HEK293 (cell line): ENCODE data around the gene KLF12.

ENCODE experiments used
- CTCF ChIA-PET: fragments of 350-600 bp; formaldehyde crosslinking; extraction: SDS; loops from one replicate; lab custom pipeline; 2021; ENCODE audit warnings: antibody characterized with exemption; lab: Yijun Ruan, JAX
- POLR2A ChIA-PET: fragments of 300-600 bp; formaldehyde crosslinking; extraction: SDS; loops from one replicate; lab custom pipeline; 2020; ENCODE audit warnings: antibody characterized with exemption, inconsistent platforms; lab: Yijun Ruan, JAX
- H3K27ac ChIP-seq: fragments of 200-500 bp; sonication (Bioruptor generic); 2 replicates; pipeline ENCODE4 v1.5.1; 2014; ENCODE audit warnings: low read depth, low read length, control low read depth, inconsistent platforms; ENCODE audit errors: extremely low read depth
- H3K36me3 ChIP-seq, 2 experiments: fragments of 200-500 bp in 1 of 2; sonication (Bioruptor generic) in 1 of 2; 1 replicate in 1 of 2; 2 replicates in 1 of 2; pipeline ENCODE4 v1.5.1; 2014 to 2017; ENCODE audit warnings: inconsistent platforms in 2 of 2, low read length in 2 of 2; ENCODE audit not compliant: control insufficient read depth in 2 of 2, insufficient read depth in 1 of 2
- H3K4me1 ChIP-seq: fragments of 200-500 bp; sonication (Bioruptor generic); 2 replicates; pipeline ENCODE4 v1.5.1; 2014; ENCODE audit warnings: mild to moderate bottlenecking, low read length, inconsistent platforms; ENCODE audit not compliant: control insufficient read depth, insufficient read depth
- H3K4me3 ChIP-seq: 2 replicates; pipeline ENCODE4 v1.5.1; 2011; ENCODE audit warnings: low read depth, mild to moderate bottlenecking, control low read depth, low read length, moderate library complexity
- H3K9me3 ChIP-seq: fragments of 200-500 bp; sonication (Bioruptor generic); 2 replicates; pipeline ENCODE4 v1.5.1; 2014; ENCODE audit warnings: low read depth, low read length, inconsistent platforms; ENCODE audit not compliant: control insufficient read depth, insufficient read depth
- GFI1B ChIP-seq: fragments of 450-650 bp; formaldehyde crosslinking; IDR thresholded peaks from 2 replicates; pipeline ENCODE4 v1.5.1; 2016; ENCODE audit warnings: missing biosample characterization, missing genetic modification characterization
- GLI2 ChIP-seq: fragments of 450-650 bp; formaldehyde crosslinking; IDR thresholded peaks from 2 replicates; pipeline ENCODE4; 2017; ENCODE audit warnings: missing biosample characterization, missing genetic modification characterization, low read depth, borderline replicate concordance
- KLF16 ChIP-seq: fragments of 450-650 bp; formaldehyde crosslinking; IDR thresholded peaks from 2 replicates; pipeline ENCODE4 v1.5.1; 2017; ENCODE audit warnings: missing biosample characterization, missing genetic modification characterization
- KLF9 ChIP-seq: fragments of 450-650 bp; formaldehyde crosslinking; IDR thresholded peaks from 2 replicates; pipeline ENCODE4 v1.5.1; 2016; ENCODE audit warnings: missing biosample characterization, missing genetic modification characterization, low read depth
- SCRT1 ChIP-seq: fragments of 450-650 bp; formaldehyde crosslinking; IDR thresholded peaks from 2 replicates; pipeline ENCODE4 v1.5.1; 2016; ENCODE audit warnings: missing biosample characterization, missing genetic modification characterization, borderline replicate concordance
- SP7 ChIP-seq: fragments of 450-650 bp; formaldehyde crosslinking; IDR thresholded peaks from 2 replicates; pipeline ENCODE4 v1.5.1; 2016; ENCODE audit warnings: missing biosample characterization, missing genetic modification characterization
- ZBTB1 ChIP-seq: fragments of 450-650 bp; formaldehyde crosslinking; IDR thresholded peaks from 2 replicates; pipeline ENCODE4 v1.5.1; 2016; ENCODE audit warnings: missing biosample characterization, missing genetic modification characterization
- ZBTB21 ChIP-seq: fragments of 450-650 bp; formaldehyde crosslinking; IDR thresholded peaks from 2 replicates; pipeline ENCODE4 v1.5.1; 2017; ENCODE audit warnings: missing biosample characterization, missing genetic modification characterization
- ZBTB7A ChIP-seq: fragments of 450-650 bp; formaldehyde crosslinking; IDR thresholded peaks from 2 replicates; pipeline ENCODE4 v1.5.1; 2016; ENCODE audit warnings: low read depth, missing biosample characterization, missing genetic modification characterization
- ZFP41 ChIP-seq: fragments of 450-650 bp; formaldehyde crosslinking; IDR thresholded peaks from 2 replicates; pipeline ENCODE4 v1.5.1; 2016; ENCODE audit warnings: missing biosample characterization, missing genetic modification characterization, borderline replicate concordance
- ZNF121 ChIP-seq: fragments of 450-650 bp; formaldehyde crosslinking; IDR thresholded peaks from 2 replicates; pipeline ENCODE4 v1.5.1; 2016; ENCODE audit warnings: missing biosample characterization, missing genetic modification characterization
- ZNF140 ChIP-seq: fragments of 450-650 bp; formaldehyde crosslinking; IDR thresholded peaks from 2 replicates; pipeline ENCODE4 v1.5.1; 2016; ENCODE audit warnings: missing biosample characterization, missing genetic modification characterization
- ZNF169 ChIP-seq: fragments of 450-650 bp; formaldehyde crosslinking; IDR thresholded peaks from 2 replicates; pipeline ENCODE4 v1.5.1; 2016; ENCODE audit warnings: missing biosample characterization, missing genetic modification characterization
- ZNF211 ChIP-seq: fragments of 450-650 bp; formaldehyde crosslinking; IDR thresholded peaks from 2 replicates; pipeline ENCODE4 v1.5.1; 2016; ENCODE audit warnings: low read depth, missing biosample characterization, missing genetic modification characterization
- ZNF24 ChIP-seq: fragments of 450-650 bp; formaldehyde crosslinking; IDR thresholded peaks from 2 replicates; pipeline ENCODE4 v1.5.1; 2016; ENCODE audit warnings: missing biosample characterization, missing genetic modification characterization
- ZNF266 ChIP-seq: fragments of 450-650 bp; formaldehyde crosslinking; IDR thresholded peaks from 2 replicates; pipeline ENCODE4 v1.5.1; 2016; ENCODE audit warnings: missing biosample characterization, missing genetic modification characterization, low read depth
- ZNF292 ChIP-seq: fragments of 450-650 bp; formaldehyde crosslinking; IDR thresholded peaks from 2 replicates; pipeline ENCODE4 v1.5.1; 2016; ENCODE audit warnings: low read depth, missing biosample characterization, missing genetic modification characterization, borderline replicate concordance
- ZNF341 ChIP-seq: fragments of 450-650 bp; formaldehyde crosslinking; IDR thresholded peaks from 2 replicates; pipeline ENCODE4; 2016; ENCODE audit warnings: low read depth, missing biosample characterization, missing genetic modification characterization
- ZNF449 ChIP-seq: fragments of 450-650 bp; formaldehyde crosslinking; IDR thresholded peaks from 2 replicates; pipeline ENCODE4 v1.5.1; 2017; ENCODE audit warnings: missing biosample characterization, mild to moderate bottlenecking, missing genetic modification characterization, moderate library complexity
- ZNF654 ChIP-seq: fragments of 450-650 bp; formaldehyde crosslinking; IDR thresholded peaks from 2 replicates; pipeline ENCODE4 v1.5.1; 2016; ENCODE audit warnings: low read depth, missing biosample characterization, missing genetic modification characterization
- ZNF664 ChIP-seq: fragments of 450-650 bp; formaldehyde crosslinking; IDR thresholded peaks from 2 replicates; pipeline ENCODE4 v1.5.1; 2016; ENCODE audit warnings: missing biosample characterization, missing genetic modification characterization
- ZNF677 ChIP-seq: fragments of 450-650 bp; IDR thresholded peaks from 2 replicates; pipeline ENCODE4 v1.5.0; 2018; ENCODE audit warnings: missing biosample characterization, mild to moderate bottlenecking, missing genetic modification characterization, moderate library complexity
- ZNF701 ChIP-seq: fragments of 450-650 bp; formaldehyde crosslinking; IDR thresholded peaks from 2 replicates; pipeline ENCODE4 v1.5.1; 2016; ENCODE audit warnings: missing biosample characterization, missing genetic modification characterization
- ZNF792 ChIP-seq: fragments of 450-650 bp; formaldehyde crosslinking; IDR thresholded peaks from 2 replicates; pipeline ENCODE4 v1.5.1; 2016; ENCODE audit warnings: missing biosample characterization, missing genetic modification characterization
- ZNF830 ChIP-seq: fragments of 450-650 bp; IDR thresholded peaks from 2 replicates; pipeline ENCODE4 v1.5.0; 2018; ENCODE audit warnings: missing biosample characterization, missing genetic modification characterization, low read depth, mild to moderate bottlenecking, moderate library complexity
- ZSCAN30 ChIP-seq: fragments of 450-650 bp; IDR thresholded peaks from 2 replicates; pipeline ENCODE4 v1.5.1; 2018; ENCODE audit warnings: missing biosample characterization, mild to moderate bottlenecking, missing genetic modification characterization, moderate library complexity
- ZXDB ChIP-seq: fragments of 450-650 bp; formaldehyde crosslinking; IDR thresholded peaks from 2 replicates; pipeline ENCODE4 v1.5.1; 2016; ENCODE audit warnings: missing biosample characterization, missing genetic modification characterization
- TF ChIP-seq, protein P1 (sequence below): fragments of 450-650 bp; formaldehyde crosslinking; IDR thresholded peaks from 2 replicates; pipeline ENCODE4 v1.5.1; 2016; ENCODE audit warnings: missing biosample characterization, missing genetic modification characterization
- TF ChIP-seq, protein P2 (sequence below): fragments of 450-650 bp; formaldehyde crosslinking; IDR thresholded peaks from 2 replicates; pipeline ENCODE4 v1.5.1; 2017; ENCODE audit warnings: missing biosample characterization, missing genetic modification characterization
- TF ChIP-seq, protein P3 (sequence below): fragments of 450-650 bp; formaldehyde crosslinking; IDR thresholded peaks from 2 replicates; pipeline ENCODE4 v1.5.1; 2016; ENCODE audit warnings: missing biosample characterization, missing genetic modification characterization
- TF ChIP-seq, protein P4 (sequence below): fragments of 450-650 bp; IDR thresholded peaks from 2 replicates; pipeline ENCODE4 v1.5.1; 2018; ENCODE audit warnings: missing biosample characterization, mild to moderate bottlenecking, missing genetic modification characterization

KLF12 gene

GRCh38 chr13:74151859-74152258 lies 17.7 kb upstream of the KLF12 start:
- no peak overlapping the region for H3K4me3 ChIP-seq
- POLR2A ChIA-PET, result no interaction called here
- TF ChIP-seq, protein P1, sequence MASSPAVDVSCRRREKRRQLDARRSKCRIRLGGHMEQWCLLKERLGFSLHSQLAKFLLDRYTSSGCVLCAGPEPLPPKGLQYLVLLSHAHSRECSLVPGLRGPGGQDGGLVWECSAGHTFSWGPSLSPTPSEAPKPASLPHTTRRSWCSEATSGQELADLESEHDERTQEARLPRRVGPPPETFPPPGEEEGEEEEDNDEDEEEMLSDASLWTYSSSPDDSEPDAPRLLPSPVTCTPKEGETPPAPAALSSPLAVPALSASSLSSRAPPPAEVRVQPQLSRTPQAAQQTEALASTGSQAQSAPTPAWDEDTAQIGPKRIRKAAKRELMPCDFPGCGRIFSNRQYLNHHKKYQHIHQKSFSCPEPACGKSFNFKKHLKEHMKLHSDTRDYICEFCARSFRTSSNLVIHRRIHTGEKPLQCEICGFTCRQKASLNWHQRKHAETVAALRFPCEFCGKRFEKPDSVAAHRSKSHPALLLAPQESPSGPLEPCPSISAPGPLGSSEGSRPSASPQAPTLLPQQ (tag by site-specific recombination), result no peak
- TF ChIP-seq ZBTB1 (tag by site-specific recombination) (no peak), ZNF449 (tag by site-specific recombination) (no peak), ZNF677 (tag by site-specific recombination) (no peak), KLF16 (tag by site-specific recombination) (no peak), ZNF140 (tag by site-specific recombination) (no peak), ZNF266 (tag by site-specific recombination) (no peak), SCRT1 (tag by site-specific recombination) (no peak), ZNF169 (no peak), ZNF341 (tag by site-specific recombination) (no peak), ZNF654 (tag by site-specific recombination) (no peak), KLF9 (tag by site-specific recombination) (no peak), ZNF792 (tag by site-specific recombination) (no peak), ZSCAN30 (tag by site-specific recombination) (no peak)
- TF ChIP-seq, protein P2, sequence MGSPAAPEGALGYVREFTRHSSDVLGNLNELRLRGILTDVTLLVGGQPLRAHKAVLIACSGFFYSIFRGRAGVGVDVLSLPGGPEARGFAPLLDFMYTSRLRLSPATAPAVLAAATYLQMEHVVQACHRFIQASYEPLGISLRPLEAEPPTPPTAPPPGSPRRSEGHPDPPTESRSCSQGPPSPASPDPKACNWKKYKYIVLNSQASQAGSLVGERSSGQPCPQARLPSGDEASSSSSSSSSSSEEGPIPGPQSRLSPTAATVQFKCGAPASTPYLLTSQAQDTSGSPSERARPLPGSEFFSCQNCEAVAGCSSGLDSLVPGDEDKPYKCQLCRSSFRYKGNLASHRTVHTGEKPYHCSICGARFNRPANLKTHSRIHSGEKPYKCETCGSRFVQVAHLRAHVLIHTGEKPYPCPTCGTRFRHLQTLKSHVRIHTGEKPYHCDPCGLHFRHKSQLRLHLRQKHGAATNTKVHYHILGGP, result no peak
- TF ChIP-seq, all 188 proteins: peak for 0
- no peaks in the 10 kb centered on the region for H3K36me3 ChIP-seq
- CTCF ChIA-PET, result no interaction called here
- H3K4me1 ChIP-seq, result no peaks in the 10 kb centered on the region
- H3K27ac ChIP-seq, result no peak overlapping the region
- H3K9me3 ChIP-seq, result no peaks in the 10 kb centered on the region

DNA sequence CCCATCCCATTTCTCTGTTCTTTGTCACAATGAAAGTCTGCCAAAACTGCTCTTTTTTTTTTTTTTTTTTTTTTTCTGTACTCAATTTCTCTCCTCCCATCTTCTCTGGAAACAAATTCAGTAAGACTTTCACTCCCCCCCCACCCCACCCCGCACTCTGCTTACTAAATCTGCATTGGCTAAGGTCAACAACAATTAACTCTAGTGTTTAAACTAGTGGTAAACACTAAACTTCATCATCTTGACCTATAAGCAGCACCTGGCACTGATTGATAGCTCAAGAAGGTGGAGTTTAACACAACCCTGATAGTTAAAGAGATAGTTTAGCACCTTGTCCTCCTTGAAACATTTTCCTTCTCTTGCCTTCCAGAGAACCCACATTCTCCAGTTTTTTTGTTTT lies 14.1 kb upstream of the KLF12 start:
- no peak overlapping the region for H3K4me3 ChIP-seq
- H3K27ac ChIP-seq, result no peak overlapping the region
- ChIA-PET POLR2A (no interaction called here), CTCF (interaction anchor here (0.7 kb wide), 1 partner anchor 956 kb away, joined by 3 read pairs; no protein-coding TSS in a partner anchor)
- no peaks in the 10 kb centered on the region for H3K9me3 ChIP-seq
- H3K36me3 ChIP-seq, result no peaks in the 10 kb centered on the region
- H3K4me1 ChIP-seq, result no peaks in the 10 kb centered on the region
- no peak for TF ChIP-seq ZNF292 (tag by site-specific recombination)
- TF ChIP-seq ZNF121 (tag by site-specific recombination), result no peak
- no peak for TF ChIP-seq SP7 (tag by site-specific recombination)
- TF ChIP-seq ZNF24 (tag by site-specific recombination), result no peak
- no peak for TF ChIP-seq ZNF266 (tag by site-specific recombination)
- TF ChIP-seq ZFP41, result no peak
- TF ChIP-seq ZNF664 (tag by site-specific recombination), result no peak
- TF ChIP-seq, protein P3, sequence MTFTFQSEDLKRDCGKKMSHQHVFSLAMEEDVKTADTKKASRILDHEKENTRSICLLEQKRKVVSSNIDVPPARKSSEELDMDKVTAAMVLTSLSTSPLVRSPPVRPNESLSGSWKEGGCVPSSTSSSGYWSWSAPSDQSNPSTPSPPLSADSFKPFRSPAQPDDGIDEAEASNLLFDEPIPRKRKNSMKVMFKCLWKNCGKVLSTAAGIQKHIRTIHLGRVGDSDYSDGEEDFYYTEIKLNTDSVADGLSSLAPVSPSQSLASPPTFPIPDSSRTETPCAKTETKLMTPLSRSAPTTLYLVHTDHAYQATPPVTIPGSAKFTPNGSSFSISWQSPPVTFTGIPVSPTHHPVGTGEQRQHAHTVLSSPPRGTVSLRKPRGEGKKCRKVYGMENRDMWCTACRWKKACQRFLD, result no peak
- no peak for TF ChIP-seq GLI2 (tag by site-specific recombination)
- TF ChIP-seq, protein P4, sequence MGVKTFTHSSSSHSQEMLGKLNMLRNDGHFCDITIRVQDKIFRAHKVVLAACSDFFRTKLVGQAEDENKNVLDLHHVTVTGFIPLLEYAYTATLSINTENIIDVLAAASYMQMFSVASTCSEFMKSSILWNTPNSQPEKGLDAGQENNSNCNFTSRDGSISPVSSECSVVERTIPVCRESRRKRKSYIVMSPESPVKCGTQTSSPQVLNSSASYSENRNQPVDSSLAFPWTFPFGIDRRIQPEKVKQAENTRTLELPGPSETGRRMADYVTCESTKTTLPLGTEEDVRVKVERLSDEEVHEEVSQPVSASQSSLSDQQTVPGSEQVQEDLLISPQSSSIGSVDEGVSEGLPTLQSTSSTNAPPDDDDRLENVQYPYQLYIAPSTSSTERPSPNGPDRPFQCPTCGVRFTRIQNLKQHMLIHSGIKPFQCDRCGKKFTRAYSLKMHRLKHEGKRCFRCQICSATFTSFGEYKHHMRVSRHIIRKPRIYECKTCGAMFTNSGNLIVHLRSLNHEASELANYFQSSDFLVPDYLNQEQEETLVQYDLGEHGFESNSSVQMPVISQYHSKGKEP (tag by site-specific recombination), result no peak
- no peak for TF ChIP-seq GFI1B (tag by site-specific recombination)
- TF ChIP-seq ZNF211 (tag by site-specific recombination), result no peak
- no peak for TF ChIP-seq ZNF701 (tag by site-specific recombination)
- TF ChIP-seq ZBTB21, result no peak
- TF ChIP-seq ZBTB7A, result no peak
- TF ChIP-seq ZNF830, result no peak
- no peak for TF ChIP-seq ZXDB (tag by site-specific recombination)
